PFSK-1 (cell line): ENCODE data around the gene RBAK.

Experiments used
- FOXP2 ChIP-seq: optimal IDR thresholded peaks from 2 replicates; pipeline ENCODE3; 2011; ENCODE audit warnings: borderline replicate concordance, control low read depth, inconsistent platforms; ENCODE audit not compliant: insufficient read depth; ENCODE audit errors: extremely low read length, extremely low read depth
- POLR2AphosphoS5 ChIP-seq: IDR thresholded peaks from 2 replicates; pipeline ENCODE4 v1.6.1; 2012; ENCODE audit warnings: low read depth, mild to moderate bottlenecking, control low read depth, low read length, moderate library complexity
- SIN3A ChIP-seq: IDR thresholded peaks from 2 replicates; pipeline ENCODE4 v1.6.1; 2012; ENCODE audit warnings: mild to moderate bottlenecking, low read length, moderate library complexity, borderline replicate concordance; ENCODE audit not compliant: insufficient read depth
- TAF1 ChIP-seq: IDR thresholded peaks from 2 replicates; pipeline ENCODE4 v1.6.1; 2012; ENCODE audit warnings: low read length, control low read depth, borderline replicate concordance; ENCODE audit not compliant: insufficient read depth
- TF ChIP-seq, protein P1 (sequence below), 2 experiments: IDR thresholded peaks; 2 replicates each; pipeline versions ENCODE4 v1.6.1 to v1.8.0; 2011 to 2012; ENCODE audit warnings: low read depth in 2 of 2, low read length in 2 of 2, control low read depth in 1 of 2, inconsistent platforms in 1 of 2, mild to moderate bottlenecking in 1 of 2, moderate library complexity in 1 of 2; ENCODE audit not compliant: insufficient read depth in 1 of 2

- TF ChIP-seq, protein P1, sequence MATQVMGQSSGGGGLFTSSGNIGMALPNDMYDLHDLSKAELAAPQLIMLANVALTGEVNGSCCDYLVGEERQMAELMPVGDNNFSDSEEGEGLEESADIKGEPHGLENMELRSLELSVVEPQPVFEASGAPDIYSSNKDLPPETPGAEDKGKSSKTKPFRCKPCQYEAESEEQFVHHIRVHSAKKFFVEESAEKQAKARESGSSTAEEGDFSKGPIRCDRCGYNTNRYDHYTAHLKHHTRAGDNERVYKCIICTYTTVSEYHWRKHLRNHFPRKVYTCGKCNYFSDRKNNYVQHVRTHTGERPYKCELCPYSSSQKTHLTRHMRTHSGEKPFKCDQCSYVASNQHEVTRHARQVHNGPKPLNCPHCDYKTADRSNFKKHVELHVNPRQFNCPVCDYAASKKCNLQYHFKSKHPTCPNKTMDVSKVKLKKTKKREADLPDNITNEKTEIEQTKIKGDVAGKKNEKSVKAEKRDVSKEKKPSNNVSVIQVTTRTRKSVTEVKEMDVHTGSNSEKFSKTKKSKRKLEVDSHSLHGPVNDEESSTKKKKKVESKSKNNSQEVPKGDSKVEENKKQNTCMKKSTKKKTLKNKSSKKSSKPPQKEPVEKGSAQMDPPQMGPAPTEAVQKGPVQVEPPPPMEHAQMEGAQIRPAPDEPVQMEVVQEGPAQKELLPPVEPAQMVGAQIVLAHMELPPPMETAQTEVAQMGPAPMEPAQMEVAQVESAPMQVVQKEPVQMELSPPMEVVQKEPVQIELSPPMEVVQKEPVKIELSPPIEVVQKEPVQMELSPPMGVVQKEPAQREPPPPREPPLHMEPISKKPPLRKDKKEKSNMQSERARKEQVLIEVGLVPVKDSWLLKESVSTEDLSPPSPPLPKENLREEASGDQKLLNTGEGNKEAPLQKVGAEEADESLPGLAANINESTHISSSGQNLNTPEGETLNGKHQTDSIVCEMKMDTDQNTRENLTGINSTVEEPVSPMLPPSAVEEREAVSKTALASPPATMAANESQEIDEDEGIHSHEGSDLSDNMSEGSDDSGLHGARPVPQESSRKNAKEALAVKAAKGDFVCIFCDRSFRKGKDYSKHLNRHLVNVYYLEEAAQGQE (IDR thresholded peaks at IDR 0.05; ENCODE audit: insufficient read depth in 1 of 2, low read depth in 2 of 2, low read length in 2 of 2) = no peak
- TF ChIP-seq POLR2AphosphoS5 = no peak
- no peak for TF ChIP-seq SIN3A
- no peak for TF ChIP-seq TAF1
- TF ChIP-seq FOXP2 = no peak
Observed at GRCh38 chr7:4998910-4999309, 46.8 kb upstream of the RBAK start.
